ENCODE results near the gene NANP.

GRCh38 chr20:25580711-25581110 is 43.1 kb downstream of the NANP start:
- TF ChIP-seq, protein P1, sequence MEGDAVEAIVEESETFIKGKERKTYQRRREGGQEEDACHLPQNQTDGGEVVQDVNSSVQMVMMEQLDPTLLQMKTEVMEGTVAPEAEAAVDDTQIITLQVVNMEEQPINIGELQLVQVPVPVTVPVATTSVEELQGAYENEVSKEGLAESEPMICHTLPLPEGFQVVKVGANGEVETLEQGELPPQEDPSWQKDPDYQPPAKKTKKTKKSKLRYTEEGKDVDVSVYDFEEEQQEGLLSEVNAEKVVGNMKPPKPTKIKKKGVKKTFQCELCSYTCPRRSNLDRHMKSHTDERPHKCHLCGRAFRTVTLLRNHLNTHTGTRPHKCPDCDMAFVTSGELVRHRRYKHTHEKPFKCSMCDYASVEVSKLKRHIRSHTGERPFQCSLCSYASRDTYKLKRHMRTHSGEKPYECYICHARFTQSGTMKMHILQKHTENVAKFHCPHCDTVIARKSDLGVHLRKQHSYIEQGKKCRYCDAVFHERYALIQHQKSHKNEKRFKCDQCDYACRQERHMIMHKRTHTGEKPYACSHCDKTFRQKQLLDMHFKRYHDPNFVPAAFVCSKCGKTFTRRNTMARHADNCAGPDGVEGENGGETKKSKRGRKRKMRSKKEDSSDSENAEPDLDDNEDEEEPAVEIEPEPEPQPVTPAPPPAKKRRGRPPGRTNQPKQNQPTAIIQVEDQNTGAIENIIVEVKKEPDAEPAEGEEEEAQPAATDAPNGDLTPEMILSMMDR (IDR thresholded peaks at IDR 0.05): no peak
- no peak for TF ChIP-seq POLR2A (IDR thresholded peaks at IDR 0.05)
